CD14-positive monocyte (primary cell): Measurements from ENCODE around the gene MMP24. TPM values are rescaled to one million over a fixed set of nuclear protein-coding genes. Genes with fewer than 3 reads are reported as not detected.

Experiments
- DNase-seq, 3 donors: peaks; one replicate each; pipeline ENCODE4 v3.0.0-alpha.2; 2011 to 2022
- H2AFZ ChIP-seq: 2 replicates; pipeline ENCODE4 v1.6.0; 2012; ENCODE audit warnings: mild to moderate bottlenecking, low read depth, low read length, inconsistent platforms; ENCODE audit not compliant: insufficient read depth, poor library complexity, severe bottlenecking
- H3K27ac ChIP-seq, 2 donors: 1 replicate in 1 of 2; 2 replicates in 1 of 2; pipeline ENCODE4 v1.5.1; 2012 to 2013; ENCODE audit warnings: low read length in 2 of 2, control low read depth in 1 of 2, inconsistent platforms in 1 of 2, low read depth in 1 of 2, mild to moderate bottlenecking in 1 of 2
- H3K27me3 ChIP-seq, 2 donors: one replicate each; pipeline versions ENCODE4 v1.6.0 to v1.6.1; 2011 to 2013; ENCODE audit warnings: low read length in 2 of 2; ENCODE audit not compliant: control insufficient read depth in 2 of 2, insufficient read depth in 2 of 2
- H3K36me3 ChIP-seq, 2 donors: replicated peaks in 1 of 2; 1 replicate in 1 of 2; 2 replicates in 1 of 2; pipeline versions ENCODE4 v1.5.1 to v1.6.1; 2012 to 2013; ENCODE audit warnings: low read length in 2 of 2, control low read depth in 1 of 2, inconsistent platforms in 1 of 2, mild to moderate bottlenecking in 1 of 2; ENCODE audit not compliant: insufficient read depth in 2 of 2, control insufficient read depth in 1 of 2
- H3K4me1 ChIP-seq, 2 donors: 1 replicate in 1 of 2; 2 replicates in 1 of 2; pipeline versions ENCODE4 v1.5.1 to v1.6.1; 2012 to 2013; ENCODE audit warnings: low read length in 2 of 2, control low read depth in 1 of 2, inconsistent platforms in 1 of 2, mild to moderate bottlenecking in 1 of 2, moderate library complexity in 1 of 2; ENCODE audit not compliant: insufficient read depth in 2 of 2, control insufficient read depth in 1 of 2
- H3K4me2 ChIP-seq: replicated peaks from 2 replicates; pipeline ENCODE3; 2012; ENCODE audit warnings: low read length, moderate library complexity, mild to moderate bottlenecking; ENCODE audit not compliant: poor library complexity, severe bottlenecking; ENCODE audit errors: extremely low read depth
- H3K4me3 ChIP-seq, 3 experiments: fragments of 200-600 bp in 1 of 3; sonication (generic) in 1 of 3; replicated peaks in 1 of 3; 1 replicate in 2 of 3; 2 replicates in 1 of 3; pipeline ENCODE4 v1.5.1; 2011 to 2013; ENCODE audit warnings: low read length in 3 of 3, mild to moderate bottlenecking in 3 of 3, control low read depth in 2 of 3, low read depth in 2 of 3, inconsistent platforms in 1 of 3, moderate library complexity in 1 of 3
- H3K79me2 ChIP-seq: 2 replicates; pipeline ENCODE4 v1.6.0; 2012; ENCODE audit warnings: mild to moderate bottlenecking, control low read depth, inconsistent platforms, low read length, moderate library complexity; ENCODE audit not compliant: insufficient read depth
- H3K9ac ChIP-seq: 2 replicates; pipeline ENCODE4 v1.6.0; 2017; ENCODE audit warnings: low read length, mild to moderate bottlenecking; ENCODE audit not compliant: insufficient read depth, poor library complexity, severe bottlenecking
- H3K9me3 ChIP-seq, 2 donors: replicated peaks in 1 of 2; 1 replicate in 1 of 2; 2 replicates in 1 of 2; pipeline versions ENCODE4 v1.5.1 to v1.6.1; 2012 to 2013; ENCODE audit warnings: low read length in 2 of 2, control low read depth in 1 of 2; ENCODE audit not compliant: control insufficient read depth in 1 of 2, insufficient read depth in 1 of 2
- H4K20me1 ChIP-seq: 2 replicates; pipeline ENCODE4 v1.6.0; 2012; ENCODE audit warnings: mild to moderate bottlenecking, low read length, control low read depth, moderate library complexity; ENCODE audit not compliant: insufficient read depth
- H3K27ac Mint-ChIP-seq, 7 donors: one replicate each; pipeline ENCODE4 v1.8.0; 2020; ENCODE audit warnings: mild to moderate bottlenecking in 7 of 7, mixed read lengths in 7 of 7, moderate library complexity in 6 of 7, inconsistent platforms in 2 of 7
- H3K27me3 Mint-ChIP-seq, 3 donors: one replicate each; pipeline ENCODE4 v1.8.0; 2021 to 2022; ENCODE audit warnings: low read depth in 3 of 3, mild to moderate bottlenecking in 3 of 3, mixed read lengths in 3 of 3, moderate library complexity in 3 of 3, inconsistent platforms in 1 of 3
- H3K36me3 Mint-ChIP-seq, 2 donors: one replicate each; pipeline ENCODE4 v1.8.0; 2020; ENCODE audit warnings: mixed read lengths in 2 of 2, inconsistent platforms in 1 of 2, mild to moderate bottlenecking in 1 of 2
- H3K4me1 Mint-ChIP-seq: one replicate; pipeline ENCODE4 v1.8.0; 2020; ENCODE audit warnings: mild to moderate bottlenecking, mixed read lengths
- H3K4me3 Mint-ChIP-seq, 2 donors: one replicate each; pipeline ENCODE4 v1.8.0; 2020; ENCODE audit warnings: mild to moderate bottlenecking in 2 of 2, mixed read lengths in 2 of 2, moderate library complexity in 1 of 2
- H3K9me3 Mint-ChIP-seq, 7 donors: one replicate each; pipeline ENCODE4 v1.8.0; 2020 to 2022; ENCODE audit warnings: mixed read lengths in 7 of 7, mild to moderate bottlenecking in 6 of 7, moderate library complexity in 6 of 7, inconsistent platforms in 2 of 7
- CTCF ChIP-seq: fragments of 200-600 bp; IDR thresholded peaks from one replicate; pipeline ENCODE4 v1.8.0; 2022; ENCODE audit warnings: antibody characterized with exemption, mild to moderate bottlenecking
- WGBS: methylation state at CpG from one replicate; pipeline ENCODE4 v1.1.5; 2013; ENCODE audit warnings: missing lambda C conversion rate; ENCODE audit not compliant: insufficient coverage; 5-methylcytosine and 5-hydroxymethylcytosine counted together
- intact Hi-C, 2 donors: fragments of 100-400 bp; cut with micrococcal nuclease; formaldehyde crosslinking; loops; one replicate each; pipeline versions ENCODE4 v1.15.0 to v1.15.1; 2023
- polyA plus RNA-seq, 3 donors: library from polyadenylated mRNA; depleted of rRNA in 1 of 3; unstranded in 2 of 3; stranded (reverse) in 1 of 3; fragments of 300-500 nt in 2 of 3; fragments of >200 nt in 1 of 3; fragmentation: Illumina TruSeq in 2 of 3; gene quantifications; 1 replicate in 2 of 3; 2 replicates in 1 of 3; pipeline ENCODE4 v1.2.3, GENCODE V29; 2012 to 2021

The MMP24 gene
- polyA plus RNA-seq, 3 donors = 0.14 TPM; not detected in 2

- H3K27me3 ChIP-seq = no peaks in the 10 kb centered on the region
- peaks cover 0 to 29% of the 10 kb centered on the region in 2 donors for H3K36me3 ChIP-seq
- no peak overlapping the region for H3K9ac ChIP-seq
- no peak for DNase-seq
- Mint-ChIP-seq H3K4me1 (peaks cover 12% of the 10 kb centered on the region), H3K36me3 (peaks cover 19 to 20% of the 10 kb centered on the region in 2 donors), H3K27ac (peak overlapping the region in 1 of 7 donors; percentile 31), H3K9me3 (peaks cover 0 to 3% (median 0%) of the 10 kb centered on the region in 7 donors), H3K4me3 (no peak overlapping the region), H3K27me3 (peaks cover 2 to 3% (median 2%) of the 10 kb centered on the region in 3 donors)
- H3K9me3 ChIP-seq = no peaks in the 10 kb centered on the region
- H3K79me2 ChIP-seq = no peaks in the 10 kb centered on the region
- no peak for TF ChIP-seq CTCF
- no peak overlapping the region for H2AFZ ChIP-seq
- H3K4me1 ChIP-seq = no peaks in the 10 kb centered on the region
- no peak overlapping the region for H3K4me2 ChIP-seq
- no peaks in the 10 kb centered on the region for H4K20me1 ChIP-seq
- intact Hi-C loops = loop anchor here (5.0 to 10.0 kb wide), 2 partner anchors 144 to 147 kb away; no protein-coding TSS in a partner anchor
- H3K27ac ChIP-seq = no peak overlapping the region
- WGBS = 100% methylated on average over 1 of the region's 4 CpGs
- H3K4me3 ChIP-seq = no peak overlapping the region
These were observed 74.2 kb downstream of the MMP24 start for GRCh38 chr20:35300469-35301262.

GRCh38 chr20:35301426-35301825 is 74.9 kb downstream of the MMP24 start:
- intact Hi-C loops = loop anchor here (5.0 to 10.0 kb wide), 2 partner anchors 143 to 146 kb away; no protein-coding TSS in a partner anchor
- Histone ChIP-seq H3K36me3 (peaks cover 0 to 36% of the 10 kb centered on the region in 2 donors), H3K4me3 (no peak overlapping the region), H3K27ac (no peak overlapping the region), H3K9me3 (no peaks in the 10 kb centered on the region), H2AFZ (no peak overlapping the region), H3K4me2 (no peak overlapping the region), H3K9ac (no peak overlapping the region), H4K20me1 (no peaks in the 10 kb centered on the region), H3K79me2 (no peaks in the 10 kb centered on the region), H3K27me3 (no peaks in the 10 kb centered on the region), H3K4me1 (no peaks in the 10 kb centered on the region)
- no peak overlapping the region for H3K27ac Mint-ChIP-seq
- no CpG with 5 or more reads among the region's 2 CpGs for WGBS
- TF ChIP-seq CTCF = no peak
- H3K4me1 Mint-ChIP-seq = peaks cover 14% of the 10 kb centered on the region
- peaks cover 0 to 3% (median 0%) of the 10 kb centered on the region in 7 donors for H3K9me3 Mint-ChIP-seq
- no peak overlapping the region for H3K4me3 Mint-ChIP-seq
- peaks cover 26% of the 10 kb centered on the region in 2 donors for H3K36me3 Mint-ChIP-seq
- no peak for DNase-seq
- peaks cover 2 to 3% (median 2%) of the 10 kb centered on the region in 3 donors for H3K27me3 Mint-ChIP-seq
